DMS53 treated with DMSO at 0.1 percent for 48 hours (cell line): ENCODE data around the gene CDH4.

ENCODE experiments used
- DNase-seq: peaks from one replicate; lab custom pipeline; 2025; ENCODE audit not compliant: unreplicated experiment; lab: John Stamatoyannopoulos, UW

Gene CDH4

GRCh38 chr20:61640131-61640870 is 388.2 kb downstream of the CDH4 start:
- no peak for DNase-seq

- DNase-seq = no peak
Measured at GRCh38 chr20:61640871-61641245, 388.8 kb downstream of the CDH4 start.

GRCh38 chr20:61643656-61644377 is 391.8 kb downstream of the CDH4 start:
- DNase-seq = no peak

- DNase-seq = no peak
Measured at GRCh38 chr20:61644378-61645076, 392.5 kb downstream of the CDH4 start.

GRCh38 chr20:61645732-61646131 is 393.7 kb downstream of the CDH4 start:
- DNase-seq = no peak

GRCh38 chr20:61646453-61646852 is 394.4 kb downstream of the CDH4 start:
- DNase-seq = no peak

GRCh38 chr20:61646986-61647385 is 394.9 kb downstream of the CDH4 start:
- no peak for DNase-seq

- no peak for DNase-seq
Measured at GRCh38 chr20:61647702-61648101, 395.6 kb downstream of the CDH4 start.

GRCh38 chr20:61649105-61649859 is 397.2 kb downstream of the CDH4 start:
- DNase-seq = no peak

GRCh38 chr20:61649860-61650162 is 397.8 kb downstream of the CDH4 start:
- DNase-seq = no peak

GRCh38 chr20:61650912-61651733 is 399.1 kb downstream of the CDH4 start:
- no peak for DNase-seq

- no peak for DNase-seq
Measured at GRCh38 chr20:61652146-61652545, 400.1 kb downstream of the CDH4 start.

- no peak for DNase-seq
Measured at GRCh38 chr20:61654726-61655125, 402.7 kb downstream of the CDH4 start.

GRCh38 chr20:61655591-61655990 is 403.5 kb downstream of the CDH4 start:
- DNase-seq = no peak

GRCh38 chr20:61656198-61656597 is 404.1 kb downstream of the CDH4 start:
- no peak for DNase-seq

GRCh38 chr20:61657721-61658377 is 405.8 kb downstream of the CDH4 start:
- DNase-seq = no peak

GRCh38 chr20:61658563-61658962 is 406.5 kb downstream of the CDH4 start:
- DNase-seq = no peak

GRCh38 chr20:61659246-61659993 is 407.4 kb downstream of the CDH4 start:
- DNase-seq = no peak

GRCh38 chr20:61659994-61660346 is 407.9 kb downstream of the CDH4 start:
- no peak for DNase-seq
